Keratinocyte (primary cell): ENCODE data around the gene PTPRF. TPM values are rescaled to one million over a fixed set of nuclear protein-coding genes. Genes with fewer than 3 reads are reported as not detected.
A peak's percentile ranks its signal among the peaks of the same experiment; 100 is the strongest.

Source experiments
- DNase-seq: peaks from one replicate; pipeline ENCODE4 v3.0.0-alpha.2; 2011; ENCODE audit warnings: low read depth, missing footprints, low spot score
- FAIRE-seq: peaks from 2 replicates; lab custom pipeline; 2011; peaks lifted over from hg19 to GRCh38; lab: Jason Lieb, UNC
- H2AFZ ChIP-seq: 2 replicates; pipeline ENCODE4 v1.6.0; 2012; ENCODE audit warnings: low read length, control low read depth, inconsistent platforms; ENCODE audit not compliant: control insufficient read depth
- H3K27ac ChIP-seq: 2 replicates; pipeline ENCODE4 v1.5.1; 2011; ENCODE audit warnings: low read length; ENCODE audit not compliant: control insufficient read depth, insufficient read depth
- H3K27me3 ChIP-seq: 3 replicates; pipeline ENCODE4 v1.6.0; 2011; ENCODE audit warnings: low read length; ENCODE audit not compliant: control insufficient read depth, insufficient read depth; ENCODE audit errors: extremely low read depth
- H3K36me3 ChIP-seq, 2 experiments: 2 replicates in 1 of 2; 3 replicates in 1 of 2; pipeline ENCODE4 v1.5.1; 2011; ENCODE audit warnings: low read length in 2 of 2, mild to moderate bottlenecking in 1 of 2; ENCODE audit not compliant: control insufficient read depth in 2 of 2, insufficient read depth in 2 of 2; ENCODE audit errors: extremely low read depth in 1 of 2
- H3K4me1 ChIP-seq: 3 replicates; pipeline ENCODE4 v1.5.1; 2011; ENCODE audit warnings: low read length; ENCODE audit not compliant: control insufficient read depth, insufficient read depth; ENCODE audit errors: extremely low read depth
- H3K4me2 ChIP-seq: 3 replicates; pipeline ENCODE4 v1.6.0; 2011; ENCODE audit warnings: low read depth, low read length; ENCODE audit not compliant: control insufficient read depth, insufficient read depth; ENCODE audit errors: extremely low read depth
- H3K4me3 ChIP-seq, 3 experiments: fragments of 200-600 bp in 1 of 3; sonication (generic) in 1 of 3; 2 replicates in 2 of 3; 3 replicates in 1 of 3; pipeline ENCODE4 v1.5.1; 2011 to 2016; ENCODE audit warnings: low read length in 3 of 3, mild to moderate bottlenecking in 3 of 3, control low read depth in 2 of 3, inconsistent platforms in 1 of 3, low read depth in 1 of 3, mixed read lengths in 1 of 3, mixed run types in 1 of 3, moderate library complexity in 1 of 3; ENCODE audit not compliant: control insufficient read depth in 2 of 3, insufficient read depth in 2 of 3; ENCODE audit errors: extremely low read depth in 1 of 3
- H3K79me2 ChIP-seq: 2 replicates; pipeline ENCODE4 v1.6.0; 2012; ENCODE audit warnings: low read length; ENCODE audit not compliant: control insufficient read depth, insufficient read depth
- H3K9ac ChIP-seq: 3 replicates; pipeline ENCODE4 v1.6.0; 2011; ENCODE audit warnings: low read length; ENCODE audit not compliant: control insufficient read depth, insufficient read depth; ENCODE audit errors: extremely low read depth
- H3K9me1 ChIP-seq: 3 replicates; pipeline ENCODE4 v1.6.0; 2011; ENCODE audit warnings: low read length; ENCODE audit not compliant: control insufficient read depth, insufficient read depth; ENCODE audit errors: extremely low read depth
- H3K9me3 ChIP-seq: 2 replicates; pipeline ENCODE4 v1.5.1; 2012; ENCODE audit warnings: low read depth, low read length; ENCODE audit not compliant: control insufficient read depth
- H4K20me1 ChIP-seq: 3 replicates; pipeline ENCODE4 v1.6.0; 2011; ENCODE audit warnings: low read length; ENCODE audit not compliant: control insufficient read depth, insufficient read depth; ENCODE audit errors: extremely low read depth
- EZH2 ChIP-seq: IDR thresholded peaks from one replicate; pipeline ENCODE4 v1.6.1; 2012; ENCODE audit warnings: inconsistent platforms, mild to moderate bottlenecking, low read length, moderate library complexity
- dilution Hi-C: fragments of 300-500 bp; cut with MboI; formaldehyde crosslinking; loops from one replicate; pipeline ENCODE4 v1.7.0; 2020; ENCODE audit warnings: low sequenced_read_pairs; ENCODE audit not compliant: extremely low pct_ligation_motif_present
- polyA plus RNA-seq, 5 experiments: library from polyadenylated mRNA; depleted of rRNA in 3 of 5; stranded (reverse) in 3 of 5; stranded (forward) in 1 of 5; unstranded in 1 of 5; fragments of >200 nt; gene quantifications; 1 replicate in 1 of 5; 2 replicates in 3 of 5; 3 replicates in 1 of 5; pipeline versions ENCODE4 v1.2.1 to v1.2.3, GENCODE V29; 2011 to 2012; ENCODE audit warnings: missing spikeins in 2 of 5, low read depth in 1 of 5, low replicate concordance in 1 of 5
- TF ChIP-seq, protein P1 (sequence below), 3 experiments: IDR thresholded peaks in 1 of 3; conservative IDR thresholded peaks in 1 of 3; optimal IDR thresholded peaks in 1 of 3; 2 replicates in 2 of 3; 3 replicates in 1 of 3; pipeline versions ENCODE3 to v1.5.1; 2011; ENCODE audit warnings: low read length in 3 of 3, mild to moderate bottlenecking in 3 of 3, moderate library complexity in 2 of 3, control low read depth in 1 of 3, inconsistent platforms in 1 of 3; ENCODE audit not compliant: insufficient read depth in 2 of 3; ENCODE audit errors: extremely low read depth in 1 of 3

PTPRF gene
- polyA plus RNA-seq, 1 donor (not counting 4 experiments of a cell fraction or from before 2014, with no cell fraction given) = 161 TPM

DNA sequence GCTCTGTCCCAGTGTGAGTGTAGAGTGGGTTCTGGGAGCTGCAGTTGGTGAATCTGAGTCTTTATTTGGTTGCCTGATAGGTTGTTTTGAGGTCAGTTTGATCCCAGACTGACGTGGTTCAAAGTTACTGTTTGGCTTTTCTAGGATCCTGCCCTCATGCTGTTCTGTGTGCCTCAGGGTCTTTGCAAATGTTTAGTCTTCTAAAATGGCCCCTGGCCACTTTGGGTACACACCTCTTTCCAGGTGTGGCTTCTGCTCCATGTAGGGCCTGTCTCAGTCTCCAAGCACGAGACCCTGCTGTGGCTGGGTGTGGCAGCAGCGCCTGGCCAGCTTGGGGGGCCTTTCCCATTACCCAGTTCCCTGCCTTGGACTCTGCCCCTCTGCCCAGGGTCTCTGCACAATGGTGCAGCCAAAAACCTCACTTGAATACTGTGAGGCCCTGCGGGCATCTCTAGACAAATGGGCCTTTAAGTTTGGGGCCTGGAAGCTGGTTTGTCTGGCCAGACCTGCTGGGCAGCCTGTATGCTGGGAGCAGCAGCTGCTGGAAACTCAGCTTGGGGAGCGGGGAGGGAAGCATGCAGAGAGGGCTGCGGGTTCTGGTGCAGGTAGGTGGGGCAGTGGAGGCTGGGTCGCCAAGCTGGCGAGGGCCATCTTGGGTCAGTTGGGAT is 5.6 kb downstream of the PTPRF start:
- no peak for TF ChIP-seq EZH2
- TF ChIP-seq, protein P1, sequence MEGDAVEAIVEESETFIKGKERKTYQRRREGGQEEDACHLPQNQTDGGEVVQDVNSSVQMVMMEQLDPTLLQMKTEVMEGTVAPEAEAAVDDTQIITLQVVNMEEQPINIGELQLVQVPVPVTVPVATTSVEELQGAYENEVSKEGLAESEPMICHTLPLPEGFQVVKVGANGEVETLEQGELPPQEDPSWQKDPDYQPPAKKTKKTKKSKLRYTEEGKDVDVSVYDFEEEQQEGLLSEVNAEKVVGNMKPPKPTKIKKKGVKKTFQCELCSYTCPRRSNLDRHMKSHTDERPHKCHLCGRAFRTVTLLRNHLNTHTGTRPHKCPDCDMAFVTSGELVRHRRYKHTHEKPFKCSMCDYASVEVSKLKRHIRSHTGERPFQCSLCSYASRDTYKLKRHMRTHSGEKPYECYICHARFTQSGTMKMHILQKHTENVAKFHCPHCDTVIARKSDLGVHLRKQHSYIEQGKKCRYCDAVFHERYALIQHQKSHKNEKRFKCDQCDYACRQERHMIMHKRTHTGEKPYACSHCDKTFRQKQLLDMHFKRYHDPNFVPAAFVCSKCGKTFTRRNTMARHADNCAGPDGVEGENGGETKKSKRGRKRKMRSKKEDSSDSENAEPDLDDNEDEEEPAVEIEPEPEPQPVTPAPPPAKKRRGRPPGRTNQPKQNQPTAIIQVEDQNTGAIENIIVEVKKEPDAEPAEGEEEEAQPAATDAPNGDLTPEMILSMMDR (optimal IDR thresholded peaks at IDR 0.05 in 1 of 3, IDR thresholded peaks at IDR 0.05 in 1 of 3, conservative IDR thresholded peaks at IDR 0.05 in 1 of 3; ENCODE audit: extremely low read depth in 1 of 3, insufficient read depth in 2 of 3, low read length in 3 of 3) = no peak
- H3K4me1 ChIP-seq = peaks cover 53% of the 10 kb centered on the region
- FAIRE-seq (peak; percentile 55), DNase-seq (no peak)
- peak overlapping the region in 1 of 3 experiments; percentile 5 for H3K4me3 ChIP-seq
- H3K36me3 ChIP-seq = peaks cover 23 to 35% of the 10 kb centered on the region in 2 experiments
- peaks cover 4% of the 10 kb centered on the region for H3K9me1 ChIP-seq
- dilution Hi-C loops = no loop called here
- H3K4me2 ChIP-seq = peak overlapping the region; percentile 30
- H3K9me3 ChIP-seq = no peaks in the 10 kb centered on the region
- peaks cover 93% of the 10 kb centered on the region for H3K79me2 ChIP-seq
- H3K27ac ChIP-seq = peak overlapping the region; percentile 37
- no peak overlapping the region for H2AFZ ChIP-seq
- H3K9ac ChIP-seq = no peak overlapping the region
- peaks cover 32% of the 10 kb centered on the region for H4K20me1 ChIP-seq
- H3K27me3 ChIP-seq = no peaks in the 10 kb centered on the region

DNA sequence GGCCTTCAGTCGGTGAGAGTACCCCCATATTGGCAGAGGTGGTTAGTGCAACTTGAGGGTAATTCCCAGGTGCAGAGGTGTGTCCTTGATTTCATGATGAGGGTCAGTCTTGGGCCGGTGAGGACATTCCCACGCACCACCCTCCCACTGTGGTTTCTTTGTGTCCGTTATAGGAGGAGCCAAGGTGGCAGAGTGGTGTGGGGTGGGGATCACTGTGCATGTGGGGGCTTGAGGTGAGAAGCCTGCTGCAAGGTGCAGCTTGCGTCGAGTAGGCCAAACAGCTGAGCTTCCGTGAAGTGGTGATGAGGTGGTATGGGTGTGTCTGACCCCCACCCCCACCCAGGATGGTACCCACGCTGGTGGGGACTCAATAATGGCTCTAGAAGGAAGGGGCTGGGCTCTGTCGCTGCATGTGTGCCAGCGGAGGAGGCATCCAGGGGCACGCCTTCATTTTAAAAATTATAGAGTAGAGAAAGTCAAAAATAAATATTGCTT is 6.2 kb downstream of the PTPRF start:
- H3K36me3 ChIP-seq = peaks cover 24 to 35% of the 10 kb centered on the region in 2 experiments
- H4K20me1 ChIP-seq = peaks cover 32% of the 10 kb centered on the region
- no peaks in the 10 kb centered on the region for H3K9me3 ChIP-seq
- H3K27me3 ChIP-seq = no peaks in the 10 kb centered on the region
- DNase-seq = no peak
- H3K27ac ChIP-seq = peak overlapping the region; percentile 10
- peaks cover 92% of the 10 kb centered on the region for H3K79me2 ChIP-seq
- H3K9ac ChIP-seq = no peak overlapping the region
- no peak overlapping the region for H2AFZ ChIP-seq
- peaks cover 57% of the 10 kb centered on the region for H3K4me1 ChIP-seq
- peak overlapping the region; percentile 30 for H3K4me2 ChIP-seq
- H3K4me3 ChIP-seq = peak overlapping the region in 1 of 3 experiments; percentile 5
- TF ChIP-seq, protein P1 (optimal IDR thresholded peaks at IDR 0.05 in 1 of 3, IDR thresholded peaks at IDR 0.05 in 1 of 3, conservative IDR thresholded peaks at IDR 0.05 in 1 of 3; ENCODE audit: extremely low read depth in 1 of 3, insufficient read depth in 2 of 3, low read length in 3 of 3) = no peak
- no peak for TF ChIP-seq EZH2
- peak; percentile 34 for FAIRE-seq
- H3K9me1 ChIP-seq = peaks cover 4% of the 10 kb centered on the region
- dilution Hi-C loops = no loop called here
